Measurements from ENCODE around the gene NXPE4.
"Not testable (repeated sequence)": the region's sequence is repeated elsewhere in the genome, so short reads cannot be mapped to it uniquely, and the experiment has no call there.

Gene NXPE4

DNA sequence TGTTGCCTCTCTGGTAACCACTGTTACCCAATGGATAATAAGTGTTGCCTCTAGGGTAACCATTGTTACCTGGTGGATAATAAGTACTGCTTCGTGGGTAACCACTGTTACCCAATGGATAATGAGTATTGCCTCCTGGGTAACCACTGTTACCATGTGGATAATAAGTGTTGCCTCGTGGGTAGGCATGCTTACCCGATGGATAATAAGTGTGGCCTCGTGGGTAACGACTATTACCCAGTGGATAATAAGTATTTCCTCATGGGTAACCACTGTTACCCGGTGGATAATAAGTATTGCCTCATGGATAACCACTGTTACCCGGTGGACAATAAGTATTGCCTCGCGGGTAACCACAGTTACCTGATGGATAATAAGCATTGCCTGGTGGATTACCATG is 13.8 kb upstream of the NXPE4 start:
- ChIA-PET CTCF (no interaction called here), POLR2A (no interaction called here)
- DNase-seq (ENCODE audit: extremely low spot score) = no peak
- TF ChIP-seq CTBP1 (IDR thresholded peaks at IDR 0.05; ENCODE audit: borderline replicate concordance) (no peak), ARNT (IDR thresholded peaks at IDR 0.05) (no peak), FOXM1 (IDR thresholded peaks at IDR 0.05; ENCODE audit: borderline replicate concordance) (no peak), PKNOX1 (IDR thresholded peaks at IDR 0.05) (no peak), ZNF384 (IDR thresholded peaks at IDR 0.05) (no peak), FOXK2 (IDR thresholded peaks at IDR 0.05) (no peak)

GRCh38 chr11:114608605-114609004 is 13.0 kb upstream of the NXPE4 start:
- DNase-seq (ENCODE audit: extremely low spot score); POLR2A ChIA-PET; CTCF ChIA-PET: not testable (repeated sequence)

DNA sequence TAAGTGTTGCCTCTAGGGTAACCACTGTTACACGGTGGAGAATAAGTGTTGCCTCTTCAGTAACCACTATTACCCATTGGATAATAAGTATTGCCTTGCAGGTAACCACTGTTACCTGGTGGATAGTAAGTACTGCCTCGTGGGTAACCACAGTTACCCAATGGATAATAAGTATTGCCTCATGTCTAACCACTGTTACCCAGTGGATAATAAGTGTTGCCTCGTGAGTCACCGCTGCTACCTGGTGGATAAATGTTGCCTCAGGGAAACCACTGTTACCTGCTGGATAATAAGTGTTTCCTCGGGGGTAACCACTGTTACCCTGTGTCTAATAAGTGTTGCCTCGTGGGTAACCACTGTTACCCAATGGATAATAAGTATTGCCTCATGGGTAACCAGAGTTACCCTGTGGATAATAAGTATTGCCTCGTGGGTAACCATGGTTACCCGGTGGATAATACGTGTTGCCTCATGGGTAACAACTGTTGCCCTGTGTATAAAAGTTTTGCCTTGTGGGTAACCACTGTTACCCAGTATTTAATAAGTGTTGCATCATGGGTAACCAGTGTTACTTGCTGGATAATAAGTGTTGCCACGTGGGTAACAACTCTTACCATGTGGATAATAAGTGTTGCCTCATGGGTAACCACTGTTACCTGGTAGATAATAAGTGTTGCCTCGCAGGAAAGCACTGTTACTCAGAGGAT is 12.3 kb upstream of the NXPE4 start:
- POLR2A ChIA-PET = no interaction called here
- CTCF ChIA-PET = no interaction called here
- no peak for DNase-seq (ENCODE audit: extremely low spot score)
- no peak for TF ChIP-seq NFRKB (IDR thresholded peaks at IDR 0.05)
- TF ChIP-seq LEF1 (IDR thresholded peaks at IDR 0.05; ENCODE audit: borderline replicate concordance) = no peak
- TF ChIP-seq CTBP1 (IDR thresholded peaks at IDR 0.05; ENCODE audit: borderline replicate concordance) = no peak
- no peak for TF ChIP-seq SP1 (IDR thresholded peaks at IDR 0.05)
- no peak for TF ChIP-seq ZNF384 (IDR thresholded peaks at IDR 0.05)
- no peak for TF ChIP-seq FOXK2 (IDR thresholded peaks at IDR 0.05)
- no peak for TF ChIP-seq TARDBP (IDR thresholded peaks at IDR 0.05)
- no peak for TF ChIP-seq ELF4 (IDR thresholded peaks at IDR 0.05)
- no peak for TF ChIP-seq SUZ12 (IDR thresholded peaks at IDR 0.05)
- no peak for TF ChIP-seq ARNT (IDR thresholded peaks at IDR 0.05)
- no peak for TF ChIP-seq PKNOX1 (IDR thresholded peaks at IDR 0.05)
- TF ChIP-seq FOXM1 (IDR thresholded peaks at IDR 0.05; ENCODE audit: borderline replicate concordance) = no peak
- no peak for TF ChIP-seq BHLHE40 (IDR thresholded peaks at IDR 0.05; ENCODE audit: borderline replicate concordance)

GRCh38 chr11:114606802-114607075 is 11.2 kb upstream of the NXPE4 start:
- CTCF ChIA-PET; DNase-seq (ENCODE audit: extremely low spot score); POLR2A ChIA-PET: not testable (repeated sequence)

GRCh38 chr11:114606003-114606801 is 10.6 kb upstream of the NXPE4 start:
- TF ChIP-seq LEF1 (IDR thresholded peaks at IDR 0.05; ENCODE audit: borderline replicate concordance) = no peak
- TF ChIP-seq SUZ12 (IDR thresholded peaks at IDR 0.05) = no peak
- no peak for TF ChIP-seq L3MBTL2 (conservative IDR thresholded peaks at IDR 0.05)
- TF ChIP-seq BHLHE40 (IDR thresholded peaks at IDR 0.05; ENCODE audit: borderline replicate concordance) = no peak
- TF ChIP-seq FOXK2 (IDR thresholded peaks at IDR 0.05) = no peak
- no peak for TF ChIP-seq FOXM1 (IDR thresholded peaks at IDR 0.05; ENCODE audit: borderline replicate concordance)
- no peak for TF ChIP-seq PKNOX1 (IDR thresholded peaks at IDR 0.05)
- TF ChIP-seq CTBP1 (IDR thresholded peaks at IDR 0.05; ENCODE audit: borderline replicate concordance) = no peak
- no peak for TF ChIP-seq FOXA1 (IDR thresholded peaks at IDR 0.05)
- TF ChIP-seq SP1 (IDR thresholded peaks at IDR 0.05) = no peak
- TF ChIP-seq HDGF (IDR thresholded peaks at IDR 0.05; ENCODE audit: borderline replicate concordance) = no peak
- TF ChIP-seq NFRKB (IDR thresholded peaks at IDR 0.05) = no peak
- TF ChIP-seq ELF4 (IDR thresholded peaks at IDR 0.05) = no peak
- no peak for TF ChIP-seq ZNF384 (IDR thresholded peaks at IDR 0.05)
- no peak for DNase-seq (ENCODE audit: extremely low spot score)
- ChIA-PET CTCF (no interaction called here), POLR2A (no interaction called here)

DNA sequence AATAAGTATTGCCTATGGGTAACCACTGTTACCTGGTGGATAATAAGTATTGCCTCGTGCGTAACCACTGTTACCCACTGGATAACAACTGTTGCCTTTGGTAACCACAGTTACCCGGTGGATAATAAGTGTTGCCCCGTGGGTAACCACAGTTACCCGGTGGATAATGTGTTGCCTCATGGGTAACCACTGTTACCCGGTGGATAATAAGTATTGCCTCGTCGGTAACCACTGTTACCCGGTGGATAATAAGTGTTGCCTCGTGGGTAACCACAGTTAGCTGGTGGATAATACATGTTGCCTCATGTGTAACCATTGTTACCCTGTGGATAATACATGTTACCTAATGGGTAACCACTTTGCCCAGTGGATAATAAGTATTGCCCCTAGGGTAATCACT is 9.8 kb upstream of the NXPE4 start:
- ChIA-PET POLR2A (no interaction called here), CTCF (no interaction called here)
- TF ChIP-seq BHLHE40 (IDR thresholded peaks at IDR 0.05; ENCODE audit: borderline replicate concordance) = no peak
- TF ChIP-seq FOXM1 (IDR thresholded peaks at IDR 0.05; ENCODE audit: borderline replicate concordance) = no peak
- TF ChIP-seq NFRKB (IDR thresholded peaks at IDR 0.05) = no peak
- TF ChIP-seq L3MBTL2 (conservative IDR thresholded peaks at IDR 0.05) = no peak
- no peak for TF ChIP-seq TARDBP (IDR thresholded peaks at IDR 0.05)
- TF ChIP-seq SUZ12 (IDR thresholded peaks at IDR 0.05) = no peak
- TF ChIP-seq CTBP1 (IDR thresholded peaks at IDR 0.05; ENCODE audit: borderline replicate concordance) = no peak
- no peak for TF ChIP-seq ZNF384 (IDR thresholded peaks at IDR 0.05)
- no peak for TF ChIP-seq FOXA1 (IDR thresholded peaks at IDR 0.05)
- no peak for TF ChIP-seq HDGF (IDR thresholded peaks at IDR 0.05; ENCODE audit: borderline replicate concordance)
- TF ChIP-seq ARNT (IDR thresholded peaks at IDR 0.05) = no peak
- TF ChIP-seq SP1 (IDR thresholded peaks at IDR 0.05) = no peak
- no peak for TF ChIP-seq PKNOX1 (IDR thresholded peaks at IDR 0.05)
- no peak for TF ChIP-seq LEF1 (IDR thresholded peaks at IDR 0.05; ENCODE audit: borderline replicate concordance)
- no peak for TF ChIP-seq FOXK2 (IDR thresholded peaks at IDR 0.05)
- TF ChIP-seq ELF4 (IDR thresholded peaks at IDR 0.05) = no peak
- no peak for DNase-seq (ENCODE audit: extremely low spot score)

Measured in HEK293T (cell line).